Esophagus muscularis mucosa (tissue), 4 donors: ENCODE data around the gene DNAH2.

Source experiments
- EP300 ChIP-seq: sonication (generic); formaldehyde crosslinking; IDR thresholded peaks from one replicate; pipeline ENCODE4 v1.6.1; 2017; ENCODE audit warnings: antibody characterized with exemption
- POLR2A ChIP-seq: fragments of 450-650 bp; IDR thresholded peaks from one replicate; pipeline ENCODE4 v1.6.1; 2017; ENCODE audit warnings: antibody characterized with exemption, moderate library complexity, mild to moderate bottlenecking, low read depth
- POLR2AphosphoS5 ChIP-seq, 2 donors: sonication (generic); formaldehyde crosslinking; IDR thresholded peaks; one replicate each; pipeline ENCODE4 v1.6.1; 2017; ENCODE audit warnings: antibody characterized with exemption in 2 of 2
- TF ChIP-seq, protein P1 (sequence below), 3 experiments: fragments of 200-600 bp in 2 of 3; fragments of 450-650 bp in 1 of 3; sonication (generic) in 2 of 3; IDR thresholded peaks; one replicate each; pipeline ENCODE4 v1.5.1; 2017 to 2019; ENCODE audit warnings: antibody characterized with exemption in 3 of 3, mild to moderate bottlenecking in 2 of 3, moderate library complexity in 1 of 3

DNA sequence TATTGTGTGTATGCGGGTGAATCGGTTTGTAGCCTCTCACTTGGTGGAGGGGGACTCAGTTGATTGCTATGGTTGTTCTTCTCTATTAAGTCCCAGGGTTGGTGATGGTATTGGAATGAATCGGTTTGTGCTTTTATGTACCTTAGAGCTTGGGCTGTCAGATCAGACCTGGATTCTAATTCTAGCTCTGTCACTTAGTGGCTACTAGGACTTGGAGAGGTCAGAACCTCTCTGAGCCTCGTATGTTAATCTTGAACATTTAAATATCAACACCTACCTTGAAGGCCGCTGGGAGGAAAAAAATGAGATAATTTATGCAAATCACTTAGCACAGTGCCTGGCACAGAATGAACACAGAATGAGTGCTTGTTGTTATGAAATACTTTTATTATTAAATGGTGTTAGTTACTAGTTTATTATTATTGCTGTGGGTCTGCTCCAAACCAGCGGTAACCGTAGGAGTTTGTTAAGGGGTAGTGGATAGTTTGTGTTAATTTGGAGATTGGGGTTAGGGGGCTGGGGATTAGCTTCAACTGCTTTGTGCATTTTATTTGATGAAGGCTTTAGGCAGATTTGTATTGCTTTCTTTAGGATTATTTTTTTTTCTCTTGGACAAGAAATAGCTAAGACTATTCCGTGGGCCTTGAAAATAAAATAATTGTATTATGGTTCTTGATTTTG is 120.0 kb downstream of the DNAH2 start:
- TF ChIP-seq, protein P1, sequence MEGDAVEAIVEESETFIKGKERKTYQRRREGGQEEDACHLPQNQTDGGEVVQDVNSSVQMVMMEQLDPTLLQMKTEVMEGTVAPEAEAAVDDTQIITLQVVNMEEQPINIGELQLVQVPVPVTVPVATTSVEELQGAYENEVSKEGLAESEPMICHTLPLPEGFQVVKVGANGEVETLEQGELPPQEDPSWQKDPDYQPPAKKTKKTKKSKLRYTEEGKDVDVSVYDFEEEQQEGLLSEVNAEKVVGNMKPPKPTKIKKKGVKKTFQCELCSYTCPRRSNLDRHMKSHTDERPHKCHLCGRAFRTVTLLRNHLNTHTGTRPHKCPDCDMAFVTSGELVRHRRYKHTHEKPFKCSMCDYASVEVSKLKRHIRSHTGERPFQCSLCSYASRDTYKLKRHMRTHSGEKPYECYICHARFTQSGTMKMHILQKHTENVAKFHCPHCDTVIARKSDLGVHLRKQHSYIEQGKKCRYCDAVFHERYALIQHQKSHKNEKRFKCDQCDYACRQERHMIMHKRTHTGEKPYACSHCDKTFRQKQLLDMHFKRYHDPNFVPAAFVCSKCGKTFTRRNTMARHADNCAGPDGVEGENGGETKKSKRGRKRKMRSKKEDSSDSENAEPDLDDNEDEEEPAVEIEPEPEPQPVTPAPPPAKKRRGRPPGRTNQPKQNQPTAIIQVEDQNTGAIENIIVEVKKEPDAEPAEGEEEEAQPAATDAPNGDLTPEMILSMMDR (IDR thresholded peaks at IDR 0.05): no peak
- TF ChIP-seq POLR2A (no peak), EP300 (no peak), POLR2AphosphoS5 (IDR thresholded peaks at IDR 0.05) (no peak)
